Naive thymus-derived CD4-positive, alpha-beta T cell (primary cell): Measurements from ENCODE around the gene PCDHA8. TPM values are rescaled to one million over a fixed set of nuclear protein-coding genes. Genes with fewer than 3 reads are reported as not detected.
"Not testable (repeated sequence)": the region's sequence is repeated elsewhere in the genome, so short reads cannot be mapped to it uniquely, and the experiment has no call there.

Experiments
- ATAC-seq: fragments of 150-1000 bp; cut with Tn5 transposase; 2 replicates; pipeline ENCODE4 v1.10.0; 2021; ENCODE audit warnings: mild to moderate bottlenecking, moderate library complexity
- CTCF ChIA-PET: fragments of 350-600 bp; sonication (Branson Sonifier 250); formaldehyde crosslinking; loops from one replicate; lab custom pipeline; 2021; ENCODE audit warnings: antibody characterized with exemption; lab: Charles Lee
- POLR2A ChIA-PET: fragments of 350-600 bp; sonication (Branson Sonifier 250); formaldehyde crosslinking; loops from one replicate; lab custom pipeline; 2021; ENCODE audit warnings: antibody characterized with exemption, inconsistent platforms; lab: Charles Lee
- DNase-seq, 9 donors: peaks; one replicate each; pipeline versions ENCODE4 v3.0.0 to v3.0.0-alpha.2; 2020 to 2022; ENCODE audit warnings: mixed read lengths in 1 of 9
- H3K27ac ChIP-seq: one replicate; pipeline ENCODE4 v1.7.0; 2013; ENCODE audit warnings: mild to moderate bottlenecking, low read depth, low read length, moderate library complexity
- H3K27me3 ChIP-seq, 2 donors: one replicate each; pipeline ENCODE4 v1.7.0; 2013; ENCODE audit warnings: low read length in 2 of 2, mild to moderate bottlenecking in 2 of 2, moderate library complexity in 2 of 2; ENCODE audit not compliant: control insufficient read depth in 2 of 2, insufficient read depth in 2 of 2
- H3K36me3 ChIP-seq, 3 experiments: 1 replicate in 2 of 3; 2 replicates in 1 of 3; pipeline ENCODE4 v1.7.0; 2013; ENCODE audit warnings: low read length in 3 of 3, mild to moderate bottlenecking in 3 of 3, moderate library complexity in 1 of 3; ENCODE audit not compliant: insufficient read depth in 3 of 3, control insufficient read depth in 2 of 3
- H3K4me1 ChIP-seq, 2 donors: one replicate each; pipeline ENCODE4 v1.7.0; 2013; ENCODE audit warnings: low read length in 2 of 2, mild to moderate bottlenecking in 2 of 2, moderate library complexity in 1 of 2; ENCODE audit not compliant: control insufficient read depth in 2 of 2, insufficient read depth in 2 of 2
- H3K4me3 ChIP-seq: 2 replicates; pipeline ENCODE4 v1.7.0; 2013; ENCODE audit warnings: mild to moderate bottlenecking, low read length
- H3K9me3 ChIP-seq, 3 experiments: 1 replicate in 2 of 3; 2 replicates in 1 of 3; pipeline ENCODE4 v1.7.0; 2013; ENCODE audit warnings: low read length in 3 of 3; ENCODE audit not compliant: control insufficient read depth in 2 of 3
- H3K27ac Mint-ChIP-seq, 9 donors: one replicate each; pipeline ENCODE4 v1.8.0; 2020 to 2022; ENCODE audit warnings: mixed read lengths in 9 of 9, mild to moderate bottlenecking in 8 of 9, moderate library complexity in 5 of 9, inconsistent platforms in 2 of 9
- H3K27me3 Mint-ChIP-seq, 5 donors: one replicate each; pipeline ENCODE4 v1.8.0; 2021 to 2022; ENCODE audit warnings: mixed read lengths in 5 of 5, mild to moderate bottlenecking in 1 of 5
- H3K36me3 Mint-ChIP-seq, 5 donors: one replicate each; pipeline ENCODE4 v1.8.0; 2020 to 2022; ENCODE audit warnings: mixed read lengths in 5 of 5, mild to moderate bottlenecking in 3 of 5, inconsistent platforms in 1 of 5
- H3K4me1 Mint-ChIP-seq, 7 donors: one replicate each; pipeline ENCODE4 v1.8.0; 2020 to 2022; ENCODE audit warnings: mixed read lengths in 7 of 7, mild to moderate bottlenecking in 3 of 7, inconsistent platforms in 1 of 7
- H3K4me3 Mint-ChIP-seq, 10 donors: one replicate each; pipeline ENCODE4 v1.8.0; 2020 to 2022; ENCODE audit warnings: mild to moderate bottlenecking in 10 of 10, mixed read lengths in 10 of 10, moderate library complexity in 6 of 10, inconsistent platforms in 2 of 10
- H3K9me3 Mint-ChIP-seq, 11 donors: one replicate each; pipeline ENCODE4 v1.8.0; 2020 to 2022; ENCODE audit warnings: mixed read lengths in 11 of 11, mild to moderate bottlenecking in 4 of 11, inconsistent platforms in 1 of 11, moderate library complexity in 1 of 11
- intact Hi-C, 2 donors: fragments of 100-400 bp; cut with micrococcal nuclease; formaldehyde crosslinking; loops; one replicate each; pipeline ENCODE4 v1.15.1; 2023
- polyA plus RNA-seq, 2 donors: library from polyadenylated mRNA; unstranded; fragments of 300-500 nt; fragmentation: Illumina TruSeq; gene quantifications; one replicate each; pipeline ENCODE4 v1.2.3, GENCODE V29; 2021
- total RNA-seq, 6 experiments: library from RNA in 5 of 6; stranded (reverse) in 5 of 6; gene quantifications; 1 replicate in 5 of 6; 2 replicates in 1 of 6; pipeline ENCODE4 v1.2.3 and lab custom pipeline; 2021 to 2026

PCDHA8 gene
- total and polyA plus RNA-seq, 7 experiments from 2014 or later, result not detected

GRCh38 chr5:140827704-140828361 lies 13.2 kb upstream of the PCDHA8 start, which contains the start of gene PCDHA6:
TSS of gene PCDHA6 (plus strand) at chr5:140827960. CDS start at chr5:140828092, 132 bp downstream.
- Mint-ChIP-seq H3K36me3 (peaks cover 0 to 17% (median 0%) of the 10 kb centered on the region in 5 donors), H3K4me1 (no peaks in the 10 kb centered on the region), H3K9me3 (peaks cover 5 to 81% (median 35%) of the 10 kb centered on the region in 11 donors), H3K4me3 (peak within 1 kb of the TSS in 1 of 10 donors; percentile 23), H3K27ac (peak within 1 kb of the TSS in 1 of 9 donors; percentile 65), H3K27me3 (peaks cover 3 to 57% (median 44%) of the 10 kb centered on the region in 5 donors)
- peaks cover 0 to 10% of the 10 kb centered on the region in 2 donors for H3K27me3 ChIP-seq
- POLR2A ChIA-PET, result no interaction called here
- no peak within 1 kb of the TSS for H3K4me3 ChIP-seq
- H3K9me3 ChIP-seq, result peaks cover 0 to 28% (median 0%) of the 10 kb centered on the region in 3 experiments
- H3K27ac ChIP-seq, result no peak within 1 kb of the TSS
- no peaks in the 10 kb centered on the region for H3K4me1 ChIP-seq
- no peaks in the 10 kb centered on the region for H3K36me3 ChIP-seq
- no peak for DNase-seq
- intact Hi-C loops, result no loop called here
- no peak for ATAC-seq
- CTCF ChIA-PET, result no interaction called here

DNA sequence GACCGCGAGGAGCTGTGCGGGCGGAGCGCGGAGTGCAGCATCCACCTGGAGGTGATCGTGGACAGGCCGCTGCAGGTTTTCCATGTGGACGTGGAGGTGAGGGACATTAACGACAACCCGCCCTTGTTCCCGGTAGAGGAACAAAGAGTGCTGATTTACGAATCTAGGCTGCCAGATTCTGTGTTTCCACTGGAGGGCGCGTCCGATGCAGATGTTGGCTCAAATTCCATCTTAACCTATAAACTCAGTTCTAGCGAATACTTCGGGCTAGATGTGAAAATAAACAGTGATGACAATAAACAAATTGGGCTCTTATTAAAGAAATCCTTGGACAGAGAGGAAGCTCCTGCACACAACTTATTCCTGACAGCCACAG lies 12.6 kb upstream of the PCDHA8 start:
- Mint-ChIP-seq H3K27ac (peak overlapping the region in 1 of 9 donors; percentile 58), H3K9me3 (peaks cover 6 to 86% (median 38%) of the 10 kb centered on the region in 11 donors), H3K27me3 (peaks cover 3 to 62% (median 48%) of the 10 kb centered on the region in 5 donors), H3K4me1 (no peaks in the 10 kb centered on the region), H3K4me3 (peak overlapping the region in 1 of 10 donors; percentile 23), H3K36me3 (peaks cover 0 to 21% (median 0%) of the 10 kb centered on the region in 5 donors)
- DNase-seq (no peak), ATAC-seq (no peak)
- POLR2A ChIA-PET, result no interaction called here
- Histone ChIP-seq H3K4me3 (no peak overlapping the region), H3K4me1 (no peaks in the 10 kb centered on the region), H3K27me3 (peaks cover 0 to 11% of the 10 kb centered on the region in 2 donors), H3K27ac (no peak overlapping the region), H3K9me3 (peaks cover 0 to 32% (median 0%) of the 10 kb centered on the region in 3 experiments), H3K36me3 (no peaks in the 10 kb centered on the region)
- intact Hi-C loops, result no loop called here
- CTCF ChIA-PET, result no interaction called here

DNA sequence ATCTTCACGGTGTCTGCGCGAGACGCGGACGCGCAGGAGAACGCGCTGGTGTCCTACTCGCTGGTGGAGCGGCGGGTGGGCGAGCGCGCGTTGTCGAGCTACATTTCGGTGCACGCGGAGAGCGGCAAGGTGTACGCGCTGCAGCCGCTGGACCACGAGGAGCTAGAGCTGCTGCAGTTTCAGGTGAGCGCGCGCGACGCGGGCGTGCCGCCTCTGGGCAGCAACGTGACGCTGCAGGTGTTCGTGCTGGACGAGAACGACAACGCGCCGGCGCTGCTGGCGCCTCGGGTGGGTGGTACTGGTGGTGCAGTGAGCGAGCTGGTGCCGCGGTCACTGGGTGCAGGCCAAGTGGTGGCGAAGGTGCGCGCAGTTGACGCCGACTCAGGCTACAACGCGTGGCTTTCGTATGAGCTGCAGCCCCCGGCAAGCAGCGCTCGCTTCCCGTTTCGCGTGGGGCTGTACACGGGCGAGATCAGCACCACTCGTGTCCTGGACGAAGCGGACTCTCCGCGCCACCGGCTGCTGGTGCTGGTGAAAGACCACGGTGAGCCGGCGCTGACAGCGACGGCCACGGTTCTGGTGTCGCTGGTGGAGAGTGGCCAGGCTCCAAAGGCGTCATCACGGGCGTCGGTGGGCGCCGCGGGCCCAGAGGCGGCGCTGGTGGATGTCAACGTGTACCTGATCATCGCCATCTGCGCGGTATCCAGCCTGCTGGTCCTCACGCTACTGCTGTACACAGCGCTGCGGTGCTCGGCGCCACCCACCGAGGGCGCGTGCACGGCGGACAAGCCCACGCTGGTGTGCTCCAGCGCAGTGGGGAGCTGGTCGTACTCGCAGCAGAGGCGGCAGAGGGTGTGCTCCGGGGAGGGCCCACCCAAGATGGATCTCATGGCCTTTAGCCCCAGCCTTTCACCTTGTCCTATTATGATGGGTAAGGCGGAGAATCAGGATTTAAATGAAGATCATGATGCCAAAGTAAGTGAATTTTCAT lies 11.2 kb upstream of the PCDHA8 start:
- H3K4me3 Mint-ChIP-seq, H3K36me3 ChIP-seq, H3K27ac ChIP-seq, H3K27ac Mint-ChIP-seq, CTCF ChIA-PET, POLR2A ChIA-PET, intact Hi-C loops, H3K4me1 ChIP-seq, ATAC-seq, H3K4me1 Mint-ChIP-seq, DNase-seq, H3K4me3 ChIP-seq: not testable (repeated sequence)
- peaks cover 0 to 30% (median 0%) of the 10 kb centered on the region in 3 experiments for H3K9me3 ChIP-seq
- peaks cover 0 to 11% of the 10 kb centered on the region in 2 donors for H3K27me3 ChIP-seq
- H3K27me3 Mint-ChIP-seq, result peaks cover 3 to 74% (median 59%) of the 10 kb centered on the region in 5 donors
- H3K36me3 Mint-ChIP-seq, result peaks cover 0 to 26% (median 4%) of the 10 kb centered on the region in 5 donors
- peaks cover 9 to 91% (median 43%) of the 10 kb centered on the region in 11 donors for H3K9me3 Mint-ChIP-seq

DNA sequence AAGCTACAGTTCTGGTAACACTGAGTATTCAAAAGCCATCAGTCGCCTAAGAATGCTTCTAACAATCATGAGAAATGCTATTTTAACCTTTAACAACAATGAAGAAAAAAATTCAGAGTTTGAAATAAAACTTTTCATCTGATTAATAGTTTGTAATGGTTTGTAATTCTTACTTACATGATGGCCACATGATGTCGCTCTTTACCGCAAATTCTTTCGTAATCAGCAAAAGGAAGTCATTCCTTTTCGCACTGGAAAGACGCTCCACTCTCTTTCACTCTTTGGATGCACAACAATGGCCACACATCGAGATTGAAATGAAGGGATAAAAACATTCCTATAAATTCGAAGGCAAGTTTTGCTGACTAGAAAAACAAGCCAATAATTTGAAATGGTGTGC lies 7.0 kb upstream of the PCDHA8 start, which contains the start of gene PCDHA7:
PCDHA7 (plus strand) TSS at position 277 of the 400 bp plus-strand sequence; CDS start at position 392, 115 bp downstream.
- Mint-ChIP-seq H3K4me3 (peak within 1 kb of the TSS in 2 of 10 donors; percentile 5 to 6), H3K27me3 (peaks cover 0 to 56% (median 34%) of the 10 kb centered on the region in 5 donors), H3K4me1 (no peaks in the 10 kb centered on the region), H3K9me3 (peaks cover 2 to 67% (median 22%) of the 10 kb centered on the region in 11 donors), H3K36me3 (peaks cover 0 to 23% (median 4%) of the 10 kb centered on the region in 5 donors), H3K27ac (peak within 1 kb of the TSS in 1 of 9 donors; percentile 18)
- H3K4me3 ChIP-seq, result no peak within 1 kb of the TSS
- peaks cover 0 to 7% of the 10 kb centered on the region in 2 donors for H3K27me3 ChIP-seq
- H3K36me3 ChIP-seq, result no peaks in the 10 kb centered on the region
- ChIA-PET POLR2A (no interaction called here), CTCF (no interaction called here)
- intact Hi-C loops, result no loop called here
- DNase-seq, result no peak
- no peaks in the 10 kb centered on the region for H3K4me1 ChIP-seq
- no peak for ATAC-seq
- peaks cover 0 to 35% (median 0%) of the 10 kb centered on the region in 3 experiments for H3K9me3 ChIP-seq
- H3K27ac ChIP-seq, result no peak within 1 kb of the TSS

GRCh38 chr5:140834439-140835008 lies 6.5 kb upstream of the PCDHA8 start:
- H3K27ac ChIP-seq, CTCF ChIA-PET, DNase-seq, ATAC-seq, POLR2A ChIA-PET, H3K4me3 ChIP-seq, H3K36me3 ChIP-seq, H3K4me1 Mint-ChIP-seq, H3K4me1 ChIP-seq, intact Hi-C loops, H3K27me3 ChIP-seq: not testable (repeated sequence)
- peak overlapping the region in 1 of 9 donors; percentile 18 for H3K27ac Mint-ChIP-seq
- peaks cover 0 to 24% (median 4%) of the 10 kb centered on the region in 5 donors for H3K36me3 Mint-ChIP-seq
- H3K9me3 Mint-ChIP-seq, result peaks cover 2 to 65% (median 22%) of the 10 kb centered on the region in 11 donors
- H3K4me3 Mint-ChIP-seq, result peak overlapping the region in 1 of 10 donors; percentile 5
- H3K27me3 Mint-ChIP-seq, result peaks cover 0 to 58% (median 36%) of the 10 kb centered on the region in 5 donors
- H3K9me3 ChIP-seq, result peaks cover 0 to 34% (median 3%) of the 10 kb centered on the region in 3 experiments
